A549 (cell line): ENCODE measurements around the gene TCTN3. TPM values are rescaled to one million over a fixed set of nuclear protein-coding genes. Genes with fewer than 3 reads are reported as not detected.

Experiments used
- ATAC-seq, 2 experiments: fragments of 200-7000 bp in 1 of 2; fragments of >200 bp in 1 of 2; cut with Nextera tagmentation in 1 of 2; cut with Tn5 transposase in 1 of 2; 3 replicates each; pipeline versions ENCODE4 v1.8.0 to v1.9.1; 2018 to 2020; ENCODE audit warnings: mild to moderate bottlenecking in 1 of 2, moderate library complexity in 1 of 2
- CTCF ChIA-PET: fragments of 300-600 bp; sonication (Branson Sonifier 250); formaldehyde crosslinking; extraction: SDS; loops from one replicate; lab custom pipeline; 2021; ENCODE audit warnings: antibody characterized with exemption, inconsistent platforms; lab: Yijun Ruan, JAX
- POLR2A ChIA-PET: fragments of 350-600 bp; formaldehyde crosslinking; extraction: SDS; loops from one replicate; lab custom pipeline; 2021; ENCODE audit warnings: antibody characterized with exemption, inconsistent platforms; lab: Yijun Ruan, JAX
- DNase-seq, 2 experiments: peaks; one replicate each; pipeline versions ENCODE4 v3.0.0 to v3.0.0-alpha.2; 2011 to 2016; ENCODE audit warnings: low read depth in 1 of 2, low spot score in 1 of 2
- FAIRE-seq: peaks from 2 replicates; lab custom pipeline; 2011; peaks lifted over from hg19 to GRCh38; lab: Jason Lieb, UNC
- H3K27ac ChIP-seq, 2 experiments: fragments of >200 bp; sonication (Bioruptor Twin); formaldehyde crosslinking; 3 replicates each; pipeline ENCODE4 v1.5.1; 2016 to 2017
- H3K4me1 ChIP-seq: fragments of >200 bp; sonication (Bioruptor Twin); formaldehyde crosslinking; 3 replicates; pipeline ENCODE4 v1.6.1; 2016
- H3K4me2 ChIP-seq: fragments of >200 bp; sonication (Bioruptor Twin); formaldehyde crosslinking; 3 replicates; pipeline ENCODE4 v1.6.1; 2016
- H3K4me3 ChIP-seq: fragments of >200 bp; sonication (Bioruptor Twin); formaldehyde crosslinking; 3 replicates; pipeline ENCODE4 v1.5.1; 2016
- H3K9me3 ChIP-seq: fragments of >200 bp; sonication (Bioruptor Twin); formaldehyde crosslinking; 3 replicates; pipeline ENCODE4 v1.6.1; 2016
- BCL3 ChIP-seq: fragments of >200 bp; sonication (Bioruptor Twin); formaldehyde crosslinking; IDR thresholded peaks from 3 replicates; pipeline ENCODE4 v1.6.1; 2016
- BHLHE40 ChIP-seq: IDR thresholded peaks from 2 replicates; pipeline ENCODE4 v1.6.1; 2012; ENCODE audit warnings: low read depth, low read length, inconsistent platforms
- CTCF ChIP-seq: fragments of >200 bp; sonication (Bioruptor Twin); formaldehyde crosslinking; IDR thresholded peaks from 3 replicates; pipeline ENCODE4 v1.5.1; 2016
- E2F6 ChIP-seq: IDR thresholded peaks from 2 replicates; pipeline ENCODE4 v1.6.1; 2012; ENCODE audit warnings: low read depth, borderline replicate concordance
- EHF ChIP-seq: fragments of 250-450 bp; sonication (Bioruptor Pico); IDR thresholded peaks from 2 replicates; pipeline ENCODE4 v1.5.0; 2020; ENCODE audit warnings: mild to moderate bottlenecking
- ESRRA ChIP-seq: fragments of 150-350 bp; IDR thresholded peaks from 2 replicates; pipeline ENCODE4 v1.6.1; 2014; ENCODE audit warnings: mild to moderate bottlenecking, low read length, borderline replicate concordance
- FOSB ChIP-seq: fragments of 250-450 bp; sonication (Bioruptor Pico); IDR thresholded peaks from 2 replicates; pipeline ENCODE4 v1.5.0; 2020; ENCODE audit warnings: mild to moderate bottlenecking, moderate library complexity
- FOSL2 ChIP-seq, 2 experiments: fragments of 450-650 bp in 1 of 2; fragments of >200 bp in 1 of 2; sonication (Bioruptor Twin) in 1 of 2; formaldehyde crosslinking; IDR thresholded peaks; 2 replicates each; pipeline versions ENCODE4 v1.5.0 to v1.6.1; 2016 to 2020; ENCODE audit warnings: mild to moderate bottlenecking in 1 of 2, moderate library complexity in 1 of 2
- GATA3 ChIP-seq: IDR thresholded peaks from 2 replicates; pipeline ENCODE4 v1.6.1; 2012; ENCODE audit warnings: borderline replicate concordance
- HES2 ChIP-seq: fragments of >200 bp; sonication (Bioruptor Twin); formaldehyde crosslinking; IDR thresholded peaks from 2 replicates; pipeline ENCODE4 v1.6.1; 2016
- HEYL ChIP-seq: fragments of 250-450 bp; sonication (Bioruptor Pico); IDR thresholded peaks from 2 replicates; pipeline ENCODE4 v1.8.0; 2021; ENCODE audit warnings: mild to moderate bottlenecking, moderate library complexity
- HOXA7 ChIP-seq: fragments of 250-450 bp; sonication (Bioruptor Pico); IDR thresholded peaks from 2 replicates; pipeline ENCODE4 v1.5.0; 2020; ENCODE audit warnings: mild to moderate bottlenecking, moderate library complexity
- HOXB13 ChIP-seq: fragments of 250-450 bp; sonication (Bioruptor Pico); IDR thresholded peaks from 2 replicates; pipeline ENCODE4 v1.5.0; 2020; ENCODE audit warnings: low read depth, mild to moderate bottlenecking, moderate library complexity
- HOXB5 ChIP-seq: fragments of 250-450 bp; sonication (Bioruptor Pico); IDR thresholded peaks from 2 replicates; pipeline ENCODE4 v1.5.0; 2020; ENCODE audit warnings: mild to moderate bottlenecking, moderate library complexity
- MAFK ChIP-seq: fragments of 450-650 bp; IDR thresholded peaks from 2 replicates; pipeline ENCODE4 v1.6.1; 2014; ENCODE audit not compliant: partially characterized antibody
- MAX ChIP-seq: IDR thresholded peaks from 2 replicates; pipeline ENCODE4 v1.6.1; 2012
- POLR2A ChIP-seq: IDR thresholded peaks from 2 replicates; pipeline ENCODE4 v1.6.1; 2012; ENCODE audit warnings: mild to moderate bottlenecking, low read length
- POLR2AphosphoS2 ChIP-seq: conservative IDR thresholded peaks from 2 replicates; pipeline ENCODE4 v1.6.1; 2012; ENCODE audit warnings: low read length, improper control_type of control experiment, inconsistent platforms
- RAD21 ChIP-seq, 2 experiments: fragments of >200 bp in 1 of 2; sonication (Bioruptor Twin) in 1 of 2; formaldehyde crosslinking in 1 of 2; IDR thresholded peaks in 1 of 2; conservative IDR thresholded peaks in 1 of 2; 2 replicates in 1 of 2; 3 replicates in 1 of 2; pipeline ENCODE4 v1.6.1; 2012 to 2018; ENCODE audit warnings: inconsistent platforms in 1 of 2
- RARB ChIP-seq: fragments of 250-450 bp; sonication (Bioruptor Pico); IDR thresholded peaks from 2 replicates; pipeline ENCODE4 v1.8.0; 2021; ENCODE audit warnings: mild to moderate bottlenecking, moderate library complexity
- RCOR1 ChIP-seq: fragments of 150-350 bp; IDR thresholded peaks from 2 replicates; pipeline ENCODE4 v1.6.1; 2014; ENCODE audit warnings: antibody characterized with exemption, low read length, low read depth
- REST ChIP-seq: fragments of 200-600 bp; sonication (generic); IDR thresholded peaks from 2 replicates; pipeline ENCODE4 v1.6.1; 2016; ENCODE audit warnings: antibody characterized with exemption, mild to moderate bottlenecking, moderate library complexity
- RNF2 ChIP-seq: fragments of 200-600 bp; sonication (generic); IDR thresholded peaks from 2 replicates; pipeline ENCODE4 v1.6.1; 2016; ENCODE audit warnings: low read depth, mild to moderate bottlenecking, antibody characterized with exemption, moderate library complexity, borderline replicate concordance
- SREBF2 ChIP-seq: fragments of 450-650 bp; IDR thresholded peaks from 2 replicates; pipeline ENCODE4 v1.6.1; 2014; ENCODE audit warnings: mild to moderate bottlenecking, moderate library complexity
- TFCP2L1 ChIP-seq: fragments of 250-450 bp; sonication (Bioruptor Pico); IDR thresholded peaks from 2 replicates; pipeline ENCODE4 v1.5.0; 2021; ENCODE audit warnings: mild to moderate bottlenecking
- TP53 ChIP-seq: fragments of 250-450 bp; sonication (Bioruptor Pico); IDR thresholded peaks from 2 replicates; pipeline ENCODE4 v1.5.0; 2021; ENCODE audit warnings: mild to moderate bottlenecking, moderate library complexity
- ZFP36 ChIP-seq: fragments of 450-650 bp; IDR thresholded peaks from 2 replicates; pipeline ENCODE4 v1.6.1; 2014; ENCODE audit warnings: borderline replicate concordance; ENCODE audit not compliant: partially characterized antibody
- WGBS: methylation state at CpG from one replicate; pipeline ENCODE4 v1.1.6; 2017; ENCODE audit errors: missing lambda C conversion rate; 5-methylcytosine and 5-hydroxymethylcytosine counted together
- polyA plus RNA-seq, 4 experiments: library from polyadenylated mRNA; depleted of rRNA in 3 of 4; stranded (reverse); fragments of >200 nt; fragmentation: RNase III in 1 of 4; extraction: RNeasy Plus Mini Kit Qiagen cat#74134 plus additional on column Dnase treatment in 1 of 4; gene quantifications; 2 replicates in 3 of 4; 3 replicates in 1 of 4; pipeline ENCODE4 v1.2.3, GENCODE V29; 2011 to 2017

Gene TCTN3
- polyA plus RNA-seq, 2 of the 4 experiments (the other 2 are of a cell fraction) = 36.5 to 55.5 TPM

- H3K4me2 ChIP-seq = no peak overlapping the region
- ChIA-PET CTCF (interaction anchor here (0.5 to 1.4 kb wide), 3 partner anchors 13 to 455 kb away, joined by 3 to 5 read pairs (median 4); partner anchors contain the start of gene TCTN3), POLR2A (no interaction called here)
- H3K9me3 ChIP-seq = peaks cover 8% of the 10 kb centered on the region; the same call in 1 of the 3 replicates
- FAIRE-seq = no peak
- 86% methylated on average over 1 of the region's 1 CpG for WGBS
- ATAC-seq = no peak
- no peak overlapping the region for H3K4me3 ChIP-seq
- no peaks in the 10 kb centered on the region for H3K4me1 ChIP-seq
- H3K27ac ChIP-seq = no peak overlapping the region
- DNase-seq = no peak
- TF ChIP-seq CTCF = no peak
- TF ChIP-seq TFCP2L1 (CRISPR knock-in tag) = no peak
- no peak for TF ChIP-seq RCOR1
- no peak for TF ChIP-seq FOSL2 (IDR thresholded peaks at IDR 0.05)
- no peak for TF ChIP-seq FOSL2 (CRISPR knock-in tag; IDR thresholded peaks at IDR 0.05)
- no peak for TF ChIP-seq ZFP36
- no peak for TF ChIP-seq EHF
- no peak for TF ChIP-seq POLR2A
- no peak for TF ChIP-seq MAFK
- TF ChIP-seq RARB (CRISPR knock-in tag) = no peak
- TF ChIP-seq HOXA7 (CRISPR knock-in tag) = no peak
- TF ChIP-seq RNF2 = no peak
- no peak for TF ChIP-seq E2F6
- no peak for TF ChIP-seq HOXB13
- no peak for TF ChIP-seq POLR2AphosphoS2
- TF ChIP-seq GATA3 = no peak
- no peak for TF ChIP-seq SREBF2
- TF ChIP-seq REST = no peak
- no peak for TF ChIP-seq HES2
- TF ChIP-seq MAX = no peak
Observed at GRCh38 chr10:95648138-95648537, 45.6 kb downstream of the TCTN3 start.

- no peak for DNase-seq
- Histone ChIP-seq H3K4me3 (no peak overlapping the region), H3K4me2 (no peak overlapping the region), H3K4me1 (no peaks in the 10 kb centered on the region), H3K9me3 (0 out of 3 replicates have a peak, but pooled peaks cover under 1% of the 10 kb centered on the region), H3K27ac (no peak overlapping the region)
- ChIA-PET CTCF (no interaction called here), POLR2A (no interaction called here)
- ATAC-seq = no peak
- WGBS = 90% methylated on average over 1 of the region's 1 CpG
- FAIRE-seq = no peak
- TF ChIP-seq GATA3 (no peak), ZFP36 (no peak), RAD21 (conservative IDR thresholded peaks at IDR 0.05 in 1 of 2, IDR thresholded peaks at IDR 0.05 in 1 of 2) (no peak), HOXB5 (CRISPR knock-in tag) (no peak), BHLHE40 (no peak), HEYL (CRISPR knock-in tag) (no peak), TP53 (CRISPR knock-in tag) (no peak), BCL3 (no peak), HES2 (no peak), FOSB (CRISPR knock-in tag) (no peak), ESRRA (no peak)
Observed at GRCh38 chr10:95646160-95646559, 47.6 kb downstream of the TCTN3 start.
